Mesenchymal stem cell (in vitro differentiated cells and primary cell): ENCODE results near the gene MYOT.
A peak's percentile ranks its signal among the peaks of the same experiment; 100 is the strongest.
"Not testable (repeated sequence)": the region's sequence is repeated elsewhere in the genome, so short reads cannot be mapped to it uniquely, and the experiment has no call there.

Source experiments
- DNase-seq: peaks from one replicate; pipeline ENCODE4 v3.0.0-alpha.2; 2013
- H2AFZ ChIP-seq: one replicate; pipeline ENCODE4 v1.6.1; 2013; ENCODE audit warnings: low read depth, mild to moderate bottlenecking, control low read depth, inconsistent platforms, low read length, moderate library complexity
- H2AK5ac ChIP-seq: 2 replicates; pipeline ENCODE4 v1.6.1; 2013; ENCODE audit warnings: low read length, moderate library complexity, mild to moderate bottlenecking, inconsistent platforms; ENCODE audit not compliant: severe bottlenecking
- H2BK120ac ChIP-seq: one replicate; pipeline ENCODE4 v1.6.1; 2013; ENCODE audit warnings: low read depth, mild to moderate bottlenecking, inconsistent platforms, low read length, moderate library complexity
- H2BK12ac ChIP-seq, 2 experiments: one replicate each; pipeline ENCODE4 v1.6.1; 2013; ENCODE audit warnings: inconsistent platforms in 2 of 2, low read length in 2 of 2, mild to moderate bottlenecking in 2 of 2, moderate library complexity in 2 of 2, control low read depth in 1 of 2
- H2BK15ac ChIP-seq: one replicate; pipeline ENCODE4 v1.6.1; 2013; ENCODE audit warnings: mild to moderate bottlenecking, low read depth, inconsistent platforms; ENCODE audit not compliant: poor library complexity, severe bottlenecking
- H2BK5ac ChIP-seq: 2 replicates; pipeline ENCODE4 v1.6.1; 2013; ENCODE audit warnings: low read depth, mild to moderate bottlenecking, low read length, control low read depth, inconsistent platforms; ENCODE audit not compliant: poor library complexity, severe bottlenecking
- H3K14ac ChIP-seq, 2 experiments: one replicate each; pipeline ENCODE4 v1.6.1; 2013; ENCODE audit warnings: inconsistent platforms in 2 of 2, low read length in 2 of 2, control low read depth in 1 of 2, mild to moderate bottlenecking in 1 of 2, moderate library complexity in 1 of 2
- H3K18ac ChIP-seq, 2 experiments: one replicate each; pipeline ENCODE4 v1.6.1; 2013; ENCODE audit warnings: inconsistent platforms in 2 of 2, low read length in 2 of 2, control low read depth in 1 of 2, low read depth in 1 of 2, mild to moderate bottlenecking in 1 of 2
- H3K23ac ChIP-seq, 2 experiments: one replicate each; pipeline ENCODE4 v1.6.1; 2013; ENCODE audit warnings: inconsistent platforms in 2 of 2, low read length in 2 of 2, mild to moderate bottlenecking in 2 of 2, moderate library complexity in 2 of 2, control low read depth in 1 of 2
- H3K27ac ChIP-seq: 2 replicates; pipeline ENCODE4 v1.5.1; 2013; ENCODE audit warnings: mild to moderate bottlenecking, moderate library complexity, low read length, control low read depth, inconsistent platforms; ENCODE audit not compliant: poor library complexity, severe bottlenecking
- H3K27me3 ChIP-seq, 2 experiments: 2 replicates each; pipeline versions ENCODE4 v1.6.1 to v1.7.0; 2013; ENCODE audit warnings: low read length in 2 of 2, mild to moderate bottlenecking in 2 of 2, moderate library complexity in 2 of 2, control low read depth in 1 of 2, inconsistent platforms in 1 of 2; ENCODE audit not compliant: control insufficient read depth in 1 of 2, insufficient read depth in 1 of 2
- H3K36me3 ChIP-seq, 2 experiments: 2 replicates each; pipeline versions ENCODE4 v1.6.1 to v1.7.0; 2013; ENCODE audit warnings: low read length in 2 of 2, control low read depth in 1 of 2, inconsistent platforms in 1 of 2, low read depth in 1 of 2, mild to moderate bottlenecking in 1 of 2; ENCODE audit not compliant: insufficient read depth in 2 of 2, control insufficient read depth in 1 of 2
- H3K4ac ChIP-seq, 2 experiments: one replicate each; pipeline ENCODE4 v1.6.1; 2013; ENCODE audit warnings: inconsistent platforms in 2 of 2, low read length in 2 of 2, mild to moderate bottlenecking in 2 of 2, moderate library complexity in 2 of 2, control low read depth in 1 of 2, low read depth in 1 of 2
- H3K4me1 ChIP-seq: 2 replicates; pipeline ENCODE4 v1.6.1; 2013; ENCODE audit warnings: low read depth, low read length, control low read depth; ENCODE audit not compliant: control insufficient read depth, insufficient read depth
- H3K4me2 ChIP-seq: 2 replicates; pipeline ENCODE4 v1.6.1; 2013; ENCODE audit warnings: low read length, mild to moderate bottlenecking, inconsistent platforms; ENCODE audit not compliant: poor library complexity, severe bottlenecking
- H3K4me3 ChIP-seq, 2 experiments: 2 replicates each; pipeline versions ENCODE4 v1.5.1 to v1.7.0; 2013; ENCODE audit warnings: low read length in 2 of 2, mild to moderate bottlenecking in 2 of 2, control low read depth in 1 of 2, low read depth in 1 of 2; ENCODE audit not compliant: insufficient read depth in 1 of 2
- H3K79me1 ChIP-seq: replicated peaks from 2 replicates; pipeline ENCODE4 v1.6.1; 2013; ENCODE audit warnings: mild to moderate bottlenecking, control low read depth, low read length, inconsistent platforms; ENCODE audit not compliant: poor library complexity, severe bottlenecking
- H3K9ac ChIP-seq: 2 replicates; pipeline ENCODE4 v1.7.0; 2013; ENCODE audit warnings: mild to moderate bottlenecking, low read length, moderate library complexity
- H3K9me3 ChIP-seq: 2 replicates; pipeline ENCODE4 v1.7.0; 2013; ENCODE audit warnings: mild to moderate bottlenecking, low read length; ENCODE audit not compliant: control insufficient read depth
- H4K8ac ChIP-seq: one replicate; pipeline ENCODE4 v1.6.1; 2013; ENCODE audit warnings: inconsistent platforms, mild to moderate bottlenecking, low read length, moderate library complexity
- H4K91ac ChIP-seq: one replicate; pipeline ENCODE4 v1.6.1; 2013; ENCODE audit warnings: mild to moderate bottlenecking, low read length, inconsistent platforms
- WGBS: methylation state at CpG from one replicate; pipeline ENCODE4 v1.1.7; 2013; ENCODE audit warnings: mixed read lengths; 5-methylcytosine and 5-hydroxymethylcytosine counted together

The MYOT gene

DNA sequence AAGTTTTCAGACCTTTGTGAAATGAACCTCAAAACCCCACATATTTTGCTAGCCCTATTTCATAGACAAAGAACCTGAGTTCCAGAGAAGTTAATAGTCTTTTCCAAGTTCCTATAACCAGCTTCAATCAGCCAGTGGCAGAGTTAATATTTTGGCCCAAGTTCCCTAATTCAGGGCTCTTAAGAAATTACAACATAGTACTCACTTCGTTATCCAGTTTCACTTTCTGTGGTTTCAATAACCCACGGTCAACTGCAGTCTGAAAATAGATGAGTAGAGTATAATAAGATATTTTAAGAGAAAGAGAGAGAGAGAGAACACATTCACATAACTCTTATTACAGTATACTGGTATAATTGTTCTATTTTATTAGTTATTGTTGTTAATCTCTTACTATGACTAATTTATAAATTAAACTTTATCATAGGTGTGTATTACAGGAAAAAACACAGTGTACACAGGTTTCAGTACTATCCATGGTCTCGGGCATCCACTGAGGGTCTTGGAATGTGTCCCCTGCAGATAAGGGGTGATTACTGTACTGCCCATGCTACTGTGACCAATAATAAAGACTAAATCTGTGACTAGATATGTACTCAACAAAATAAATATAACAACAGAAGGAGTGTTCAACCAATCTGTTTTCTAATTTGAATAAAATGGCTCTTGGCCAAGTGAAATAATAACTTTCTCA is 9.3 kb upstream of the MYOT start:
- Histone ChIP-seq H2AK5ac (no peak overlapping the region), H3K79me1 (no peaks in the 10 kb centered on the region), H3K4me2 (no peak overlapping the region), H3K9ac (peak overlapping the region; percentile 74), H3K4me3 (peak overlapping the region in 1 of 2 experiments; percentile 52), H3K9me3 (no peaks in the 10 kb centered on the region), H3K4me1 (no peaks in the 10 kb centered on the region), H3K23ac (no peak overlapping the region), H2AFZ (no peak overlapping the region), H2BK5ac (no peak overlapping the region), H3K18ac (no peak overlapping the region), H3K14ac (no peak overlapping the region), H2BK12ac (no peak overlapping the region), H4K8ac (no peak overlapping the region), H3K27me3 (no peaks in the 10 kb centered on the region), H4K91ac (no peak overlapping the region), H3K27ac (no peak overlapping the region), H2BK120ac (no peak overlapping the region), H3K36me3 (no peaks in the 10 kb centered on the region), H2BK15ac (no peak overlapping the region), H3K4ac (no peak overlapping the region)
- no CpG with 5 or more reads among the region's 3 CpGs for WGBS
- DNase-seq, result peak; percentile 20

DNA sequence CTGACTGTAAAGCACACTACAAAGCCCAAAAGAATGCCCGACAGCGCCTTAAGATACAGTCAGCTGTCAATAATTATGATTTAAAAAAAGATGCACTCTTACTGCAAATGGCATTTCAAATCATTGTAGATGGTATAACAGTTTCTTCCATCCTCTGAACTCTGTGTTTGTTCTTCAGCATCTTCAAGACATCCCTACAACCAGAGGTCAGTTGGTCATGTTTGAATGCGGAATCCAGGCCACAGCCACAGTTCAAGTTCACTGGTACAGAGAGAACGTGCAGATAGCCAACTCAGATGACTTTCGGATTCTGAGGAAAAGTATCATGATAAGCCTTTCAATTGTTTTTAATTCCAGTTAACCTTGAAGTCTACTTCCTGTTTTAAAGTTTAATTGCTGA is 8.7 kb upstream of the MYOT start:
- Histone ChIP-seq H3K4me2 (no peak overlapping the region), H3K14ac (no peak overlapping the region), H3K9me3 (no peaks in the 10 kb centered on the region), H4K8ac (no peak overlapping the region), H2BK5ac (no peak overlapping the region), H2BK12ac (no peak overlapping the region), H3K4me1 (no peaks in the 10 kb centered on the region), H2BK15ac (no peak overlapping the region), H3K36me3 (no peaks in the 10 kb centered on the region), H2AFZ (no peak overlapping the region), H3K27ac (no peak overlapping the region), H3K79me1 (no peaks in the 10 kb centered on the region), H3K9ac (peak overlapping the region; percentile 74), H2AK5ac (no peak overlapping the region), H3K4me3 (no peak overlapping the region), H3K23ac (no peak overlapping the region), H3K18ac (no peak overlapping the region), H2BK120ac (no peak overlapping the region), H4K91ac (no peak overlapping the region), H3K27me3 (no peaks in the 10 kb centered on the region), H3K4ac (no peak overlapping the region)
- WGBS, result 90% methylated on average over 5 of the region's 5 CpGs
- no peak for DNase-seq

DNA sequence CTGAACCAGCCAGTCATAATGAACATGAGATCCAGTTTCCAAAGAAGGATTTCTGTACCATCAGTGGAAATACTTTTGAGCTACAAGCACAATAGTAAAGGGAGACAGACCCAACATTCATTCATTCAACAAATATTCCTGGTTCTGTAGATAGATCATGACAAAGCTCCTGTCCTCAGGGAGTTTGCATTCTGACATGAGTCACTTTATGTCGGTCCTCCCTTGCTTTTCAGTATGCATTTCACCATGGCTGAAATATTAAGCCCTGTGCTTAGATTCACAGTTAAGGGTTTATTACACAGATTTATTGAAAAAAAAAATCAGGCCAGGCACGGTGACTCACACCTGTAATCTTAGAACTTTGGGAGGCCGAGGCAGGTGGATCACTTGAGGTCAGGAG is 5.4 kb upstream of the MYOT start:
- Histone ChIP-seq H2AK5ac (no peak overlapping the region), H3K9ac (no peak overlapping the region), H3K23ac (no peak overlapping the region), H3K18ac (no peak overlapping the region), H3K36me3 (no peaks in the 10 kb centered on the region), H2BK12ac (no peak overlapping the region), H3K14ac (no peak overlapping the region), H2BK15ac (no peak overlapping the region), H3K27me3 (peaks cover 0 to 5% of the 10 kb centered on the region in 2 experiments), H3K9me3 (no peaks in the 10 kb centered on the region), H3K4me2 (no peak overlapping the region), H3K79me1 (no peaks in the 10 kb centered on the region), H2BK5ac (no peak overlapping the region), H3K27ac (no peak overlapping the region), H3K4ac (no peak overlapping the region), H3K4me1 (no peaks in the 10 kb centered on the region), H3K4me3 (no peak overlapping the region), H2BK120ac (no peak overlapping the region), H2AFZ (no peak overlapping the region), H4K91ac (no peak overlapping the region), H4K8ac (no peak overlapping the region)
- no peak for DNase-seq
- 82% methylated on average over 3 of the region's 3 CpGs for WGBS

DNA sequence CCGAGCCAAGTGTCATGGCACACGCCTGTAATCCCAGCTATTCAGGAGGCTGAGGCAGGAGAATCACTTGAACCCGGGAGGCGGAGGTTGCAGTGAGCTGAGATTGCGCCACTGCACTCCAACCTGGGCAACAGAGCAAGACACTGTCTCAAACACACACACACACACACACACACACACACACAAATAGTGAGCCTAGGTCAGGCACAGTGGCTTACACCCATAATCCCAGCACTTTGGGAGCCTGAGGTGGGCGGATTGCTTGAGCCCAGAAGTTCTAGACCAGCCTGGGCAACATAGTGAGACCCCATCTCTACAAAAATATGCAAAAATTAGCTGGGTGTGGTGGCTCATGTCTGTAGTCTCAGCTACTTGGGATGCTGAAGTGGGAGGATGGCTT is 4.0 kb upstream of the MYOT start:
- H3K23ac ChIP-seq, H3K14ac ChIP-seq, H3K36me3 ChIP-seq, DNase-seq, H3K4me3 ChIP-seq, H3K27me3 ChIP-seq, H3K4me1 ChIP-seq, H3K18ac ChIP-seq, H3K27ac ChIP-seq, H2AK5ac ChIP-seq, H4K8ac ChIP-seq, H3K4ac ChIP-seq, H2BK5ac ChIP-seq, H3K79me1 ChIP-seq, H2AFZ ChIP-seq, H3K9ac ChIP-seq, H2BK15ac ChIP-seq, H2BK12ac ChIP-seq, H4K91ac ChIP-seq, H3K9me3 ChIP-seq, H3K4me2 ChIP-seq: not testable (repeated sequence)
- WGBS, result 79% methylated on average over 5 of the region's 6 CpGs
- peak overlapping the region; percentile 34 for H2BK120ac ChIP-seq
